CD4-positive, alpha-beta T cell treated with Interleukin-2 at 100 ng/mL for 4 hours (primary cell): ENCODE data around the gene RGS9BP.
"Not testable (repeated sequence)": the region's sequence is repeated elsewhere in the genome, so short reads cannot be mapped to it uniquely, and the experiment has no call there.

Experiments
- DNase-seq: peaks from one replicate; pipeline ENCODE4 v3.0.0-alpha.2; 2020; ENCODE audit warnings: low spot score

RGS9BP gene

DNA sequence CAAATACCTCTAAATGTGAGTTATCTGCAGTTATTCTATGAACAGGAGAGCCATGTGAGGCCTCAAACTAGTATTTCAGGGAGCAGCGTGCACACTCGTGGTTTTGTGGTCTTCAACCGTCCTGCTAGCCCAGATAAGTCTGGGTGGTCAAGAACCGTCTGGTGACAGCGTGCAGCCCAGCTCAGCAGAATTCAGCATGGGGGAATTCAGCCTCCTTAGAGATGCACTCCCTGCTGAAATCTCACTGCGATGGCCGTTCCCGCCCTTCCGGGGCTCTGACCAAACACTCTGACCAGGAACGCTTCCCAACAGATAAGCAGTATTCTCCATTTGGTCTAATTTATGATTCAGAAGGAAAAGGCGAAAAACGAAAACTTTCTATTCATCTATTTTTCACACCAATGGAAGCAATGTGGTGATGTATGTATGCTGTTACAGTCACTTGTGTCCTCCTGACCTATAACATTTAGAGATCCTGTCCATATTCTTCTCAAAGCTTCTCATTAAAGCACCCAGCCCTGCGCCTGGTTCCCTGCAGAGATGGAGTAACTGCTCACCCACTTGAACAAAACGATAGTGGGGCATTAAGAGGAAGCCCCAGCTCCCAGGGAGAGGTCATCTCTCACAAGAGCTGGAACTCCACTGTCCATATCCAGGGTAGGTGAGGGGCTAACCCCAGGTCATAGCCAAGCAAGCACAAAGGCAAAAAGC is 3.6 kb upstream of the RGS9BP start:
- no peak for DNase-seq

DNA sequence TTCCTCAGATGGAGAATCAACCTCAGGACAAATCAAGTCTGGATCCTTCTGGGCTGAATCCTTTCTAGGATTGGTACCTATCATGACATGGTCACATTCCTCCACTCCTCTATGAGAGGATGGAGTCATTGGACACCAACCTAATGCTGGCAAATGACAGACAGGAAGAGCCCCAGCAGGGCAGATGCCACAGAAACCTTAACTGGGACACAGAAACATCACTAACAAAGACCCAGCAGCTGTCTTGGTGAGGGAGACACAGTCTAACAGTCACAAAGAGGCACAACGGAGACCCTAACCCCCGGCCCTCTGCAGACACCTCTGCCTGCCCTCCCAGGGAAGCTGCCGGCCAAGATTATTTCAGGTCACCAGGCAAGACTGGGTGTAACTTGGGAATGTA is 2.8 kb upstream of the RGS9BP start:
- DNase-seq: no peak

DNA sequence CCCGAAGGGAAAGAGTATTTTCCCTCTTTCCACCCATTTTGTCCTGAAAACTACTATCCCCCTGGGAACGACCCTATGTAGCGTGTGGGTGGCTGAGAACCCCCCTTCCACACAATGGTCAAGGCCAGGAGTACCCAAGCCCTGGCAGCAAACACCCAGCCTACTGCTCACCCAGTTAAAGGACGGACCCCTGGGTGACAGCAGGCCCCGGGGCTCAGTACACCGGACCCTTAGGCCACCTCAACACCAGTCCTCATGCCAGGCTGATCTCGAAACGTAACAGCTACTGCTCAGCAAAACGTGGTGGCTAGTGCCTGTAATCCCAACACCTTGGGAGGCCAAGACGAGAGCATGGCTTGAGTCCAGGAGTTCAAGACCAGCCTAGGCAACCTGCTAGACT is 2.1 kb upstream of the RGS9BP start:
- DNase-seq: no peak

DNA sequence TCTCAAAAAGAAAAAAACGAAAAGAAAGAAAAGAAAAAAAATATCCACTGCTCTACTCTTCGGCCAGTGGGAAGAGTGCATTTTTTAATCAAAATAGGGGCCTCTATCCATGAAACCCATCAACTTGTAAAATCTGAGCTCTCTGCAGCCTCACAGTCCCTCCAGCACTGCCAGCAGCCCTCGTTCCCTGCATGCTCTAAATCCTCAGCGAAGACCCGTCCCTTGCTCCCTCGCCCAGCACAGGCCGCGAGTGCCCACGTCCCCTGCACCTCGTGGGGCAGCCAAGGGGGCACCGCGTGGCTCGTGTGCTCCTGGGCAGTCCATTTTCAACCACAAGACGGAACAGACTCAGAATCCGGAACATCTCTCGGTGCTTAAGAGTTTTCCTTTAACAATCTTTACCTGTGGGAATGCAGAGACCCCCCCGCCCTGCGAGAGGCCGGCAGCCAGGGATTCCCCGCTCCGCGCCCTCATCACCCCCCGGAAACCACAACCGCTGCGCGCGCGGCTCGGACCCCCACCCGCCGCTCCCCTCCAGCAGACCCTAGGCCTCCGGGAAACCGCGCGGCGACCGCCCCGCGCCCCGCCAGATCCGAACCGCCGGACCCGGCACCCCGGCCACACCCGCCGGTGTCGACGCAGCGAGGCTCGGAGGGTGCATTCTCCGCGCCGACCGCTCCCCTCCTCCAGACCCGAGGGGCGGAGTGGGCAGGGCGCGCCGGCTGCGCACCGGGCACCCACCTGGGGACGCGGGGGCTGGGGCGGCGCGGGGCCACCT is 1.3 kb upstream of the RGS9BP start:
- peak; percentile 12 for DNase-seq

DNA sequence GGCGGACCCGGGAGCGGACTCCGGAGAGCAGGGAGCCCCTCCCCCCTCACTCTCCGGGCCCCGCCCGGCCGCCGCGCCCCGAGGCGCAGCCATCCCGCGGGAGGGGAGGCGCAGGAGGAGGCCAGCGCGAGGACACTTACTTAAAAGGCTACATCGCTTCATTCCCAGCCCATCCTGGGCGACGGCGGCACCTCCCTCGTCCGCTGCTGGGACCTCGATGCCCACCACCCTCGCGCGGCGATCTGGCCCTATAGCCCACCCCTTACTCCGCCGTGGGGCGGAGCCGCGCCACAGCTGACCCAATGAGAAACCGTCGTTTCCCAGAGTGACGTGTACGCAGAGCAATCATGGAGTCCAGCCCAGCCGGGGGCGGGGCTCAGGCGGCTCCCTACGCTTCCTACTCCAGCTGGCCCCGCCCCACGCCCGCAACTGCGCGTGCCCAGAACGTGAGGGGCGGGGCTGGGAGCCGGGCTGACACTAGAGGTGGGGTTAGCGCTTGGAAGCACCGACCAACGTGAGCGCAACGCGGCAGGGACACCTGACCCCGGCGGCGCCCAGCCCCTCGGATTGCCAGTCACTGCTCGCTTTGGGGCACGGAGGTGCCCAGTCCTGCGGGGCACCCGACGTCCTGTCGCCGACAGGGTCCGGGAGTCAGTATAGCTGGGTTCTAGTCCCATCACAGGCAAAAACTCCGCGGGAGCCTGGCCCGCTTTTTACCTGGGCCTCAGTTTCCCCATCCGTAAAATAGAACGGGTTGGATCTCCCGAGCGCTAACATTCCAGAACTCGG is 523 bp upstream of the RGS9BP start, which contains the start of gene ANKRD27:
Gene ANKRD27, minus strand, starts transcription at position 250 of the 789 bp plus-strand sequence. CDS start 16,165 bp downstream, outside the sequence.
- peak; percentile 97 for DNase-seq

DNA sequence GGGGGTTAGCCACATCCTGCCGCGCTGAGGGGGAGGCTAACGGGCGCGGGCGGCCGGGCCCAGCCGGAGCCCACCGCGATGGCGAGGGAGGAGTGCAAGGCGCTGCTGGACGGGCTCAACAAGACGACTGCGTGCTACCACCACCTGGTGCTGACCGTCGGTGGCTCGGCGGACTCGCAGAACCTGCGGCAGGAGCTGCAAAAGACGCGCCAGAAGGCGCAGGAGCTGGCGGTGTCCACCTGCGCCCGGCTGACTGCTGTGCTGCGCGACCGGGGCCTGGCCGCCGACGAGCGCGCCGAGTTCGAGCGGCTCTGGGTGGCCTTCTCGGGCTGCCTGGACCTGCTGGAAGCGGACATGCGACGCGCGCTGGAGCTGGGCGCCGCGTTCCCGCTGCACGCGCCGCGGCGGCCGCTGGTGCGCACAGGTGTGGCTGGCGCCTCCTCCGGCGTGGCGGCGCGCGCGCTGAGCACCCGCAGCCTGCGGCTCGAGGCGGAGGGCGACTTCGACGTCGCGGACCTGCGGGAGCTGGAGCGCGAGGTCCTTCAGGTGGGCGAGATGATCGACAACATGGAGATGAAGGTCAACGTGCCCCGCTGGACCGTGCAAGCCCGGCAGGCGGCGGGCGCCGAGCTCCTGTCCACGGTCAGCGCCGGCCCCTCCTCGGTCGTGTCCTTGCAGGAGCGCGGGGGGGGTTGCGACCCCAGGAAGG is 692 bp downstream of the RGS9BP start:
- DNase-seq: no peak

DNA sequence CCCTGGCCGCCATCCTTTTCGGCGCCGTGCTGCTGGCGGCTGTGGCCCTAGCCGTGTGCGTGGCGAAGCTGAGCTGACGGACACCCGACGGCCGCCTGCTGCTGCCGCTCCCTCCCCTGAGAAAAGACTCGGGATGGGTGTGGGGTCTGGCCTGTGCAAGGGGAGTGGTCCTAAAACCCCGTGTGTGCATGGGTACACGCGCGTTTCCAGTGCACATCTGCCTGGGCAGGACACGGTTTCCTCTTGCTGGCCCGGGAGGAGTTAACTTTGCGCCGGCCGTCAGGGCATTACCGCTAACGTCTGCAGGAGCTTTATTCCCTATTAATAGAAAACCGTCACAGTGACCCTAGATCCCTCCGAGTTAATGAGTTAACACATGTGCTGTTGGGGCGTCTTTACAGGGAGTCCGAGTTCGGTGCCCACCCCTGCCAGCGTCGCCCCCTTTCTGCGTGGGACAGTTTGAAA is 1.3 kb downstream of the RGS9BP start:
- no peak for DNase-seq

DNA sequence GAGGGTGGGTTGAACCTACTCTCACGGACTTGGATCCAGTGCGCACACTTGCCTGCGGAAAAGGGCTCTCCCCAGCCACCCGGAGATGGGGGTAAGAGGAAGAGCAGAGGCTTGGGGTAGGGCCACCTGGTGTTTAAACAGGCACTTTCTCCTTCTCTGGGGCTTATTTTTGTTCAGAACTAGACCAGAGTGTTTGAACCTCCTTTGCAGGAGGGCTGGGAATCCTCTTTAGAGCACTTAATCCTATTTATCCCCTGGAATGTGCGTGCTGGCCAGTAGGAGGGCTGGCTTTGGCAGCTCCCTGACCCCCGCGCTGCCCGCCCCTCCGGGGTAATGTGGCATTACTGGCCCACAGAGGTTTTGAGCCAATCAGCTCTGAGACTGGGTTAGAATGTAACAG is 2.0 kb downstream of the RGS9BP start:
- no peak for DNase-seq

DNA sequence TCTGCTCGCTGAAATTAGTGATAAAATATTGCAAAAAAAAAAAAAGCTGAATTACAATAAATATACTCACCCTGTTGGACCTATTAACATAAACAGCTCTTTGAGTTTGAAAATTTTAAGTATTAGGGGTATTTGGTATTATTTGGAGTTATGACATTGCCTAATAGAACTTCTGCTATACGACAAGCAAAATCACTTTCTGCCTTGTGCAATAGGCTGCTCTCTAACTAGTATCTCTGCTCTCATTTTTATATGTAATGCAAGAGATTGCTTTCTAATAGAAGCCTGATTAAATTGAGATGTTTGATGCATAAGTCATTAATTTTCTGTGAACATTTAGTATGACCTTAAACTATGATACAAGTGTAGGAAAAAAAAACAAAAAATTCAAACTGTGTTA is 5.3 kb downstream of the RGS9BP start:
- DNase-seq: no peak

DNA sequence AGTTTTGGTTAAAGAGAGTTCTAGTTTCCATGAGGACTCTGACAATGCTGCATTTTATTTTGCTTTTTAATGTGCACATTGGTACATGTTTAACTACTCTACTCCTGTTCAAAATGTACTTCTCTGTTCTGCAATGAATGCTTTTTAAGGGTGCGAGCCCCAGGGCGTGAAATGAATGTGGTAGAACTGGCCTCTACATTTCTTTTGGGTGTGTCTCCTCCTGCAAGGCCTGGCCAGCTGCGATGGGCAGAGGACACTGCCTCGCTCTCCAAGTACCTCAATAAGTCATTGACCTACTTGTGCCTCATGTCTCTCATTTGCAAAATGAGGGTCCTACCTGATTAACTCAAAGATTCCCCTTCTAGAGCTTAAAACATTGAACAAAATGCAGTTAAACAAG is 6.7 kb downstream of the RGS9BP start:
- no peak for DNase-seq

DNA sequence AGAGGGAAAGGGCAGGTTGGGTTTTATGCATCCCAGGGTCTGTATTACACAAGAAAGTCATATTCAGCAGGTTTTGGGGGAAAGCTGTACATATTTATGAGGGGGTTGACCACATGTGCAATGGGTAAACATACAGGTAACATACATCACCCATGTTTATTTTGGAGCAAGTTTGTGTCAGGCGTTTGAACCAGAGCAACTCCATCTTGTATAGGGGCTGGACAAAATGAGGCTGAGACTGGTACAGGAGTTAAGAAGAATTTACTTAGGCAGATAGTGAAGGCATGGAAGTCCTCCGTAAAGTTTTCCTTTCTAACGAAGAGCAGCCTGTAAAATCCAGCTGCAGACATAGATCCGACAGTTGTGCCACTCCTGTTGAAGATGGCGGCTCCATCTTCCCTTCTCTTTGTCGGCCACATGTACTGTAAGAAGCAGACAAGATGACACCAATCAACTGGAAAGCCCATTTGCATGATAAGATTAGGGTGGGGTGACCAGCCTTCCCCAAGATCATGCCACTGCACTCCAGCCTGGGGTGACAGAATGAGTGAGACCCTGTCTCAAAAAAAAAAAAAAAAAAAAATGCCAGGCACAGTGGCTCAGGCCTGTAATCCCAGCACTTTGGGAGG is 11.3 kb downstream of the RGS9BP start:
- DNase-seq: no peak

DNA sequence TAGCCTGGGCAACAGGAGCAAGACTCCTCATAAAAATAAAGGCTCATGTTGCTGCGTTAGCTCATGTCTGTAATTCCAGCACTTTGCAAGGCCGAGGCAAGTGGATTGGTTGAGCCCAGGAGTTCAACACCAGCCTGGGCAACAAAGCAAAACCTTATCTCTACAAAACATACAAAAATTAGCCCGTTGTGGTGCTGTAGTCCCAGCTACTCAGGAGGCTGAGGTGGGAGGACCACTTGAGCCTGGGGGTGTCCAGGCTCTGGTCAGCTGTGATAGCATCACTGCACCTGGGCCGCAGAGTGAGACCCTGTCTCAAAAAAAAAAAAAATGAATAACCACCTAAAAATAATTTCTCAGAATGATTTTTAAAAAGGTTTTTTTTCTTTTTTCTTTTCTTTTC is 12.0 kb downstream of the RGS9BP start:
- no peak for DNase-seq

DNA sequence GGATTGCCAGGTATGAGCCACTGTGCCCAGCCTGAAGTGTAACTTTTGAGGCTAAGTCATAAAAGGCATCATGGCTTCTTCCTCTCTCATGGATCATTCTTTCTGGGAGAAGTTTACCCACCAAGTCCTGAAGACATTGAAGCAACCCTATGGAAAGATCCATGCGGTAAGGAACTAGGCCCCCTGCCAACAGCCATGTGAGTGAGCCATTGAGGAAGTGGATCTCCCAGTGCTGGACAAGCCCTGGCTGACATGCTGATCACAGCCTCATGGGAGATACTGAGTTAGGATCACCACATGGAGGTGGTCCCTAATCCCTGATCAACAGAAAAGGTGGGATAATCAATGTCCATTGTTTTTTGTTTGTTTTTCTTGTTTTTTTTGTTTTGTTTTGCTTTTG is 12.7 kb downstream of the RGS9BP start:
- DNase-seq: no peak

DNA sequence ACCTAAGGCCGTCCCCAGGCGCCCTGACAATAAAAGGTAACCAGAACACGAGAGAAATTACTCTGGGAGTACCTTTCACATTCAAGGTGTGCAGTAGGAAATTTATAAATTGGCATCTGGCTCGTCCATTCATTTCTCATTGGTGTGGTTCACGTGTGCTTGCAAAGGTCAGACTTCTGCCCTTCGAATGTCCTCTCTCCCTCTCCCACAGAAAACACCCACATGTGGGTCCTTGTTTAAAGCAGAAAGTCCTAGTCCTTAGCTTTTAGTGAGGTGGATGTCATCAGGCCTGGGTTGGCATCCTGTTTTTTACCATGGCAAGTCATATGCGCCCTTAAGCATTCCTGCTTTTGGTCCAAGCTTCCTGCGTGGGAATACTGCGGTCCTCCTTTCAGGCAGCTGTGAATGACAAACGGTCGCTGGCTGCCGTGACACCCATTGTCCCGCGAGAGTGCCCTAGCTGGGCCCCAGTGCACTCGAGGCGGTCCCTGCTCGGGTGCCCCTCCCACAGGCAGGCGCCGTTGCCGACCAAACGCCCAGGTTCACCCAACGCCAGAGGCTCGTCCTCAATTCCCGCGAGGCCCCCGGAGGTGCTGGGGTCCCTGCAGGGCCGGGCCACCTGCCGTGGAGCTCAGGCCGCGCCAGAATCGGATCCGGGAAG is 15.8 kb downstream of the RGS9BP start, which contains the start of gene NUDT19:
Gene NUDT19, plus strand, starts transcription at position 531 of the 661 bp plus-strand sequence. CDS start 140 bp downstream, outside the sequence.
- peak; percentile 77 for DNase-seq

DNA sequence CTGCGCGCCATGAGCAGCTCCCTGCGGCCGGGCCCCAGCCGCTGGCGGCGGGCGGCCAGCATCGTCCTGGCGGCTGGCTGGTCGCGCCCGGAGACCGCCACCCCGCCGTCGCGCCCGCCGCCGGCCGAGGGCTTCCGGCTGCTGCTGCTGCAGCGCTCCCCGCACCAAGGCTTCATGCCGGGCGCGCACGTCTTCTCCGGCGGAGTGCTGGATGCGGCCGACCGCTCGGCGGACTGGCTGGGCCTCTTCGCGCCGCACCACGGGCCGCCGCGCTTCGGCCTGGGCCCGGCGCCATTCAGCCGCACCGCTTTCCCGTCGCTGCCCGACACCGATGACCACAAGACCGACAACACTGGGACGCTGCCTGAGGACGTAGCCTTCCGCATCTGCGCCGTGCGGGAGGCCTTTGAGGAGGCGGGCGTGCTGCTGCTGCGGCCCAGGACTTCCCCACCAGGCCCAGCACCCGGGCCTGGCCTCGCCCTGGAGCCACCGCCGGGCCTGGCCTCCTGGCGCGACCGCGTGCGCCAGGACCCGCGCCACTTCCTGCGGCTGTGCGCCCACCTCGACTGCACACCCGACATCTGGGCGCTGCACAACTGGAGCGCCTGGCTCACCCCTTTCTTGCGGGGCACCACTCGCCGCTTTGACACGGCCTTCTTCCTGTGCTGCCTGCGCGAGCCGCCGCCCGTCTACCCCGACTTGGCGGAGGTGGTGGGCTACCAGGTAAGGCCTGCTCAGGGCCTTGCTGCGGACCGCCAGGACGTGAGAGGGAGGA is 16.5 kb downstream of the RGS9BP start:
- DNase-seq: peak; percentile 42

DNA sequence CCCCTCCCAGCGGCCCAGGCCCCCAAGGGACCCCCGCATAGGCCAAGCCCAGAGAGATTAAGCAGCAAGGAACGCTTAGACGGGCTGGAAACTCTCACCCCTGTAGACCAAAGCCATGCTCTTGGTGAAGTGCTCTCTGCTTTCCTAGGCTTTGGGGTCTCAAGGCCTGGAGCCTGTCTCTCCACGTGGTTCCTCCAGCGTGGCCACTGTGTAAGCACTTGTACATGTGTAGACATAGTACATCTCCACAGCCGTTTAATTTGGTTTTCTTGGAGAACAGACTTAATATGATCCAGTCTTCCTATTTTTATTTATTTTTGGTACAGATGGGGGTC is 17.0 kb downstream of the RGS9BP start:
- DNase-seq: no peak

DNA sequence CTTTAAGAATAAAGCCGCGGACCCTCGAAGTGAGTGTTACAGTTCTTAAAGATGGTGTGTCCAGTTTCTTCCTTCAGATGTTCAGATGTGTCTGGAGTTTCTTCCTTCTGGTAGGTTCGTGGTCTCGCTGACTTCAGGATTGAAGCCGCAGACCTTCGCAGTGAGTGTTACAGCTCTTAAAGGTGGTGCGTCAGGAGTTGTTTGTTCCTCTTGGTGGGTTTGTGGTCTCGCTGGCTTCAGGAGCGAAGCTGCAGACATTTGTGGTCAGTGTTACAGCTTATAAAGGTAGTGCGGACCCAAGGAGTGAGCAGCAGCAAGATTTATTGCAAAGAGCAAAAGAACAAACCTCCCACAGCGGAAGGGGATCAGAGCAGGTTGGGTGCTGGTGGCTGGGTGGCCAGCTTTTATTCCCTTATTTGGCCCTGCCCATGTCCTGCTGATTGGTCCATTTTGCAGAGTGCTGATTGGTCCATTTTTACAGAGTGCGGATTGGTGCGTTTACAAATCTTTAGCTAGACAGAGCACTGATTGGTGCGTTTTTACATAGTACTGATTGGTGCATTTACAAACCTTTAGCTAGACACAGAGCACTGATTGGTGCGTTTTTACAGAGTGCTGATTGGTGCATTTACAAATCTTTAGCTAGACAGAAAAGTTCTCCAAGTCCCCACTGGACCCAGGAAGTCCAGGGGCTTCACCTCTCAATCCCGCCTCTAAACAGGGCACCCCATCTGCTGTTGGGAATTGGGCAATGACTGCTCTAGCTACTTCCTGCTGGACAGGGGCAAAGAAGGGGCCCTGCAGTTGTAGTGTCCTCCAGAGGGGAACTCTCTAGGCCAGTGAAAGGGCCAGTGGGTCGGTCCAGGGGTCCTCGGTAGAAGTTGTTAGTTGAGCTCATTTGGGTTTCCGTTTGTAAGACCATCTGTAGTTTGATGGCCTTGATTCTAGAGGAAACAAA is 17.8 kb downstream of the RGS9BP start:
- DNase-seq: peak; percentile 41

DNA sequence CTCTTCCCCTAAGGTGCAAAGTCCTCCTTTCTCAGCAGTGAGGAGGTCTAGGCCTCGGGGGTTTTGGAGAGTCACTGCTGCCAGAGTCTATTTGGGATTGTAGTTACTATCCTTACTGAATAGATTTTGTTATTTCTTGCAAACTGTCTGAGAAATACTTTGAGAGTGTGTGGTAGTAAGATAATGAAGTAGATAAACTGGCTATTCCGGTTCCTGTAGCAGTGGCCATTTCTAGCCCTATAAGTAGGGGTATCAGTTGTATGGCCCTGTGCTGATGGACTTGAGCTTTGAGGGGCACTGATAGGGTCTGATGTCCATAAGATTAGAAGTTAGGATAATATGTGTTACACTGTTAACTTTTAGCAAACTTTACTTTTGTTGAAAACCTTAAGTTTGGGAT is 18.7 kb downstream of the RGS9BP start:
- DNase-seq: not testable (repeated sequence)

DNA sequence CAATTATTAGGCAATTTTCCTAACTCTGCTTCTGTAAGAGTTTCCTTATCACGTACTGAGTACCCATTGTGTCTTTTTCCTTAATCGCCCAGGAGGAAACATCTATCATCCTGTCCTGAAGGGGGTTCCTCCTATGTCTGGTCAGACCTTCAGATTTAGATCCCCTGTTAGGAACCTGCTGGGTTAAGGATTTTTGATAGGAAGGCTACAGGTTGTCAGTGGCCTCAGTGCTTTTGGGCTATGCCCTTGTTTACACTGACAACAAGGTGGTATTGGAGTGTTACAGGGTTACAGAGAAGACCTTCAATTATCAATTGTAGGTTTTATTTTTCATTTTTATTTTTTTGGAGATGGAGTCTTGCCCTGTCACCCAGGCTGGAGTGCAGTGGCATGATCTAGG is 19.2 kb downstream of the RGS9BP start:
- DNase-seq: not testable (repeated sequence)
